Fibroblast of lung (primary cell): Measurements from ENCODE around the gene CDC25A. TPM values are rescaled to one million over a fixed set of nuclear protein-coding genes. Genes with fewer than 3 reads are reported as not detected.
"Not testable (repeated sequence)": the region's sequence is repeated elsewhere in the genome, so short reads cannot be mapped to it uniquely, and the experiment has no call there.

Experiments
- DNase-seq, 2 donors: peaks; one replicate each; pipeline versions ENCODE4 v3.0.0 to v3.0.0-alpha.2; 2010; ENCODE audit warnings: low read depth in 2 of 2
- H2AFZ ChIP-seq: 2 replicates; pipeline ENCODE4 v1.5.1; 2012; ENCODE audit warnings: low read length, control low read depth, inconsistent platforms
- H3K27ac ChIP-seq: 2 replicates; pipeline ENCODE4 v1.5.1; 2011; ENCODE audit warnings: low read length, control low read depth; ENCODE audit not compliant: insufficient read depth
- H3K27me3 ChIP-seq: 2 replicates; pipeline ENCODE4 v1.5.1; 2011; ENCODE audit warnings: mild to moderate bottlenecking, low read length; ENCODE audit not compliant: control insufficient read depth, insufficient read depth
- H3K36me3 ChIP-seq: 2 replicates; pipeline ENCODE4 v1.5.1; 2011; ENCODE audit warnings: low read length; ENCODE audit not compliant: control insufficient read depth, insufficient read depth
- H3K4me1 ChIP-seq: 2 replicates; pipeline ENCODE4 v1.5.1; 2011; ENCODE audit warnings: low read length; ENCODE audit not compliant: control insufficient read depth, insufficient read depth; ENCODE audit errors: extremely low read depth
- H3K4me2 ChIP-seq: 2 replicates; pipeline ENCODE4 v1.5.1; 2011; ENCODE audit warnings: low read length, control low read depth; ENCODE audit not compliant: insufficient read depth; ENCODE audit errors: extremely low read depth
- H3K4me3 ChIP-seq, 4 experiments: fragments of 200-600 bp in 1 of 4; sonication (generic) in 1 of 4; replicated peaks in 1 of 4; 2 replicates each; pipeline ENCODE4 v1.5.1; 2011 to 2016; ENCODE audit warnings: low read length in 4 of 4, low read depth in 3 of 4, mild to moderate bottlenecking in 3 of 4, control low read depth in 2 of 4, inconsistent platforms in 1 of 4, mixed read lengths in 1 of 4; ENCODE audit not compliant: insufficient read depth in 1 of 4; ENCODE audit errors: control extremely low read depth in 1 of 4
- H3K79me2 ChIP-seq: 2 replicates; pipeline ENCODE4 v1.5.1; 2012; ENCODE audit warnings: mild to moderate bottlenecking, low read length, inconsistent platforms; ENCODE audit not compliant: control insufficient read depth, insufficient read depth
- H3K9ac ChIP-seq: 2 replicates; pipeline ENCODE4 v1.5.1; 2011; ENCODE audit warnings: mild to moderate bottlenecking, low read length, control low read depth; ENCODE audit not compliant: insufficient read depth
- H3K9me3 ChIP-seq: 2 replicates; pipeline ENCODE4 v1.5.1; 2012; ENCODE audit warnings: low read depth, low read length; ENCODE audit not compliant: control insufficient read depth, insufficient read depth
- H4K20me1 ChIP-seq: 2 replicates; pipeline ENCODE4 v1.5.1; 2011; ENCODE audit warnings: low read length; ENCODE audit not compliant: control insufficient read depth, insufficient read depth; ENCODE audit errors: extremely low read depth
- CTCF ChIP-seq, 2 donors: IDR thresholded peaks in 1 of 2; conservative IDR thresholded peaks in 1 of 2; 1 replicate in 1 of 2; 2 replicates in 1 of 2; pipeline ENCODE4 v1.5.1; 2011 to 2012; ENCODE audit warnings: low read length in 2 of 2, control low read depth in 1 of 2, inconsistent platforms in 1 of 2, low read depth in 1 of 2, mild to moderate bottlenecking in 1 of 2
- EZH2 ChIP-seq: IDR thresholded peaks from 2 replicates; pipeline ENCODE4 v1.5.1; 2012; ENCODE audit warnings: low read length, control low read depth, mild to moderate bottlenecking; ENCODE audit errors: missing control alignments
- polyA plus RNA-seq, 2 donors: library from polyadenylated mRNA; depleted of rRNA in 1 of 2; stranded (reverse) in 1 of 2; unstranded in 1 of 2; fragments of >200 nt; gene quantifications; 2 replicates each; pipeline ENCODE4 v1.2.1, GENCODE V29; 2011 to 2012; ENCODE audit warnings: missing spikeins in 1 of 2
- total RNA-seq: library from RNA; depleted of rRNA; stranded (reverse); fragments of >200 nt; gene quantifications from 2 replicates; pipeline ENCODE4 v1.2.1, GENCODE V29; 2014

The CDC25A gene
- total and polyA plus RNA-seq, 2 donors (not counting 1 experiment from before 2014, with no cell fraction given) = 1.3 to 3.1 TPM

GRCh38 chr3:48214225-48214624, 26.0 kb upstream of the CDC25A start:
- H3K4me3 ChIP-seq = no peak overlapping the region
- no peak overlapping the region for H3K9ac ChIP-seq
- H3K27ac ChIP-seq = no peak overlapping the region
- no peak overlapping the region for H3K4me2 ChIP-seq
- no peaks in the 10 kb centered on the region for H3K9me3 ChIP-seq
- no peak overlapping the region for H2AFZ ChIP-seq
- peaks cover 22% of the 10 kb centered on the region for H3K27me3 ChIP-seq
- H4K20me1 ChIP-seq = no peaks in the 10 kb centered on the region
- TF ChIP-seq CTCF (conservative IDR thresholded peaks at IDR 0.05 in 1 of 2, IDR thresholded peaks at IDR 0.05 in 1 of 2; ENCODE audit: low read depth in 1 of 2, low read length in 2 of 2) (no peak), EZH2 (no peak)
- no peaks in the 10 kb centered on the region for H3K4me1 ChIP-seq
- DNase-seq = no peak
- H3K36me3 ChIP-seq = no peaks in the 10 kb centered on the region
- no peaks in the 10 kb centered on the region for H3K79me2 ChIP-seq

GRCh38 chr3:48211776-48212175, 23.6 kb upstream of the CDC25A start:
- not testable (repeated sequence) for H3K79me2 ChIP-seq, H3K4me1 ChIP-seq, DNase-seq, H3K9ac ChIP-seq, H3K36me3 ChIP-seq, H3K4me3 ChIP-seq, H2AFZ ChIP-seq, H4K20me1 ChIP-seq, H3K27ac ChIP-seq, H3K9me3 ChIP-seq, H3K4me2 ChIP-seq
- peaks cover 13% of the 10 kb centered on the region for H3K27me3 ChIP-seq

GRCh38 chr3:48210534-48210933, 22.3 kb upstream of the CDC25A start:
- H3K9me3 ChIP-seq, H3K9ac ChIP-seq, H4K20me1 ChIP-seq, H3K27me3 ChIP-seq, DNase-seq, H3K4me3 ChIP-seq, H3K36me3 ChIP-seq, H3K4me1 ChIP-seq, H3K4me2 ChIP-seq, H3K79me2 ChIP-seq, H2AFZ ChIP-seq, H3K27ac ChIP-seq: not testable (repeated sequence)

GRCh38 chr3:48209445-48209844, 21.2 kb upstream of the CDC25A start:
- H3K27ac ChIP-seq = no peak overlapping the region
- no peak overlapping the region for H3K4me2 ChIP-seq
- no peak overlapping the region for H3K9ac ChIP-seq
- no peak overlapping the region for H3K4me3 ChIP-seq
- H3K79me2 ChIP-seq = no peaks in the 10 kb centered on the region
- H4K20me1 ChIP-seq = no peaks in the 10 kb centered on the region
- no peaks in the 10 kb centered on the region for H3K4me1 ChIP-seq
- H3K27me3 ChIP-seq = no peaks in the 10 kb centered on the region
- no peaks in the 10 kb centered on the region for H3K9me3 ChIP-seq
- H2AFZ ChIP-seq = no peak overlapping the region
- DNase-seq = no peak
- H3K36me3 ChIP-seq = no peaks in the 10 kb centered on the region
- no peak for TF ChIP-seq EZH2
- TF ChIP-seq CTCF (conservative IDR thresholded peaks at IDR 0.05 in 1 of 2, IDR thresholded peaks at IDR 0.05 in 1 of 2; ENCODE audit: low read depth in 1 of 2, low read length in 2 of 2) = no peak
